GF-D8 (cell line): ENCODE data around the gene PSMG3.

Experiments
- DNase-seq: peaks from one replicate; lab custom pipeline; 2025; lab: John Stamatoyannopoulos, UW

Gene PSMG3

GRCh38 chr7:1558181-1558811 is 11.5 kb downstream of the PSMG3 start:
- DNase-seq: no peak

GRCh38 chr7:1557771-1558170 is 12.1 kb downstream of the PSMG3 start:
- no peak for DNase-seq

GRCh38 chr7:1557006-1557405 is 12.8 kb downstream of the PSMG3 start:
- DNase-seq: no peak

GRCh38 chr7:1555813-1556543 is 13.9 kb downstream of the PSMG3 start, which contains the start of gene TMEM184A:
Gene TMEM184A (minus strand): TSS chr7:1556205. CDS start chr7:1555484, 721 bp downstream.
- DNase-seq: no peak

GRCh38 chr7:1555046-1555812 is 14.6 kb downstream of the PSMG3 start:
- DNase-seq: no peak

GRCh38 chr7:1554333-1555045 is 15.3 kb downstream of the PSMG3 start:
- no peak for DNase-seq

GRCh38 chr7:1553512-1554210 is 16.2 kb downstream of the PSMG3 start:
- DNase-seq: no peak

GRCh38 chr7:1552200-1552599 is 17.6 kb downstream of the PSMG3 start:
- DNase-seq: no peak

- no peak for DNase-seq
Observed at GRCh38 chr7:1550846-1551155, 19.0 kb downstream of the PSMG3 start.

- DNase-seq: no peak
Observed at GRCh38 chr7:1550005-1550845, 19.6 kb downstream of the PSMG3 start.

- DNase-seq: no peak
Observed at GRCh38 chr7:1549357-1550004, 20.4 kb downstream of the PSMG3 start.

- DNase-seq: no peak
Observed at GRCh38 chr7:1548944-1549343, 20.9 kb downstream of the PSMG3 start.

- DNase-seq: peak; percentile 28
Observed at GRCh38 chr7:1548438-1548831, 21.4 kb downstream of the PSMG3 start.

- no peak for DNase-seq
Observed at GRCh38 chr7:1547777-1548437, 21.9 kb downstream of the PSMG3 start.

- no peak for DNase-seq
Observed at GRCh38 chr7:1546909-1547776, 22.7 kb downstream of the PSMG3 start.

- DNase-seq: no peak
Observed at GRCh38 chr7:1546274-1546908, 23.4 kb downstream of the PSMG3 start.

- no peak for DNase-seq
Observed at GRCh38 chr7:1545417-1546246, 24.2 kb downstream of the PSMG3 start.
